Tibial artery (tissue), 4 donors: ENCODE data around the gene GJA5.
"Not testable (repeated sequence)": the region's sequence is repeated elsewhere in the genome, so short reads cannot be mapped to it uniquely, and the experiment has no call there.

Source experiments
- DNase-seq, 2 donors: peaks; one replicate each; pipeline ENCODE4 v3.0.0-alpha.2; 2019
- H3K27ac ChIP-seq, 2 donors: fragments of 200-600 bp; sonication (generic) in 1 of 2; 1 replicate in 1 of 2; 2 replicates in 1 of 2; pipeline ENCODE4 v1.5.1; 2018 to 2019; ENCODE audit warnings: mild to moderate bottlenecking in 1 of 2
- H3K27me3 ChIP-seq, 2 donors: fragments of 200-600 bp; sonication (generic) in 1 of 2; one replicate each; pipeline versions ENCODE4 v1.5.1 to v1.6.0; 2016 to 2019
- H3K36me3 ChIP-seq, 3 donors: fragments of 200-600 bp; sonication (generic) in 2 of 3; one replicate each; pipeline ENCODE4 v1.5.1; 2016 to 2019; ENCODE audit warnings: mild to moderate bottlenecking in 2 of 3
- H3K4me1 ChIP-seq, 4 donors: fragments of 200-600 bp; sonication (generic) in 2 of 4; 1 replicate in 3 of 4; 2 replicates in 1 of 4; pipeline ENCODE4 v1.5.1; 2016 to 2019
- H3K4me3 ChIP-seq, 2 donors: fragments of 200-600 bp; sonication (generic) in 1 of 2; 1 replicate in 1 of 2; 2 replicates in 1 of 2; pipeline ENCODE4 v1.5.1; 2018 to 2019; ENCODE audit warnings: mild to moderate bottlenecking in 2 of 2
- H3K9me3 ChIP-seq, 3 donors: fragments of 200-600 bp; sonication (generic) in 1 of 3; one replicate each; pipeline ENCODE4 v1.5.1; 2016 to 2019
- intact Hi-C: fragments of 100-400 bp; cut with DNase I; formaldehyde crosslinking; loops from one replicate; pipeline ENCODE4 v1.15.0; 2023; ENCODE audit warnings: low total_unique reads
- TF ChIP-seq, protein P1 (sequence below), 2 experiments: fragments of 200-600 bp in 1 of 2; fragments of 450-650 bp in 1 of 2; IDR thresholded peaks; one replicate each; pipeline ENCODE4 v1.5.1; 2017 to 2019; ENCODE audit warnings: antibody characterized with exemption in 2 of 2, mild to moderate bottlenecking in 1 of 2, moderate library complexity in 1 of 2

GJA5 gene

DNA sequence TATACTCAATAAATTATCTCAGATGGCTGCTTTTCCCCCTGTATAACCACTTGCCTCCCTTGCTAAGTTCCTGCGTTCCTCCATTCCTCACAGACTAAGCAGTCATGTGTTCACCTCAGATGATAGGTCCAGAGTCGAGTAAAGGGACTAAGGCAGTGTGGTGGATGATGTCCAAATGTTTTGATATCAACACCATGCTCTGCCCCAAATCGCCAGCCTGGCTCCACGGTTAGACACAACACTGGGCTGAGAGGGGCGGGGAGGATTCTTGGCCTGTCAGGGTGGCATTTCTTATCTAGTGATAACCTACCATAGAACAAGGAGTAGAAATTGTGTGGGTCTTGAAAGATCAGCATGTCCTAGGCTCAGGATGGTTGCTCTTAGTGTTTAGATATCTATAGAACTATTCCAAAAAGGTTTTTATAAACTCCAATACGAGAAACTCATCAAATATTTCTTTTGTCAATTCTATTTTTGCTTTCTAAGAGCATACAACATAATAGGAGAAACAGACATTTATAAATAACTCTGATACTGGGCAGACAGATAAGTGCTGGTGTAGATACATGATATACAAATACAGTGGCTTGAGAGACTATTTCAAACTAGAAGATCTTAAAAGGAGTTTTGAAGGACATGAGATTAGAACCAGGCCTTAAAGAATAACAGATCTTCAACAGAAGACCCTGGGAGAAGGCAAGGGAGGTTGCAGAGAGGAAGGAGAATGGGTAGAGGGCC lies 21.5 kb downstream of the GJA5 start:
- intact Hi-C loops: no loop called here
- Histone ChIP-seq H3K9me3 (no peaks in the 10 kb centered on the region), H3K27ac (no peak overlapping the region), H3K36me3 (no peaks in the 10 kb centered on the region), H3K27me3 (no peaks in the 10 kb centered on the region), H3K4me3 (no peak overlapping the region), H3K4me1 (no peaks in the 10 kb centered on the region)
- no peak for DNase-seq
- TF ChIP-seq, protein P1, sequence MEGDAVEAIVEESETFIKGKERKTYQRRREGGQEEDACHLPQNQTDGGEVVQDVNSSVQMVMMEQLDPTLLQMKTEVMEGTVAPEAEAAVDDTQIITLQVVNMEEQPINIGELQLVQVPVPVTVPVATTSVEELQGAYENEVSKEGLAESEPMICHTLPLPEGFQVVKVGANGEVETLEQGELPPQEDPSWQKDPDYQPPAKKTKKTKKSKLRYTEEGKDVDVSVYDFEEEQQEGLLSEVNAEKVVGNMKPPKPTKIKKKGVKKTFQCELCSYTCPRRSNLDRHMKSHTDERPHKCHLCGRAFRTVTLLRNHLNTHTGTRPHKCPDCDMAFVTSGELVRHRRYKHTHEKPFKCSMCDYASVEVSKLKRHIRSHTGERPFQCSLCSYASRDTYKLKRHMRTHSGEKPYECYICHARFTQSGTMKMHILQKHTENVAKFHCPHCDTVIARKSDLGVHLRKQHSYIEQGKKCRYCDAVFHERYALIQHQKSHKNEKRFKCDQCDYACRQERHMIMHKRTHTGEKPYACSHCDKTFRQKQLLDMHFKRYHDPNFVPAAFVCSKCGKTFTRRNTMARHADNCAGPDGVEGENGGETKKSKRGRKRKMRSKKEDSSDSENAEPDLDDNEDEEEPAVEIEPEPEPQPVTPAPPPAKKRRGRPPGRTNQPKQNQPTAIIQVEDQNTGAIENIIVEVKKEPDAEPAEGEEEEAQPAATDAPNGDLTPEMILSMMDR (IDR thresholded peaks at IDR 0.05): no peak

DNA sequence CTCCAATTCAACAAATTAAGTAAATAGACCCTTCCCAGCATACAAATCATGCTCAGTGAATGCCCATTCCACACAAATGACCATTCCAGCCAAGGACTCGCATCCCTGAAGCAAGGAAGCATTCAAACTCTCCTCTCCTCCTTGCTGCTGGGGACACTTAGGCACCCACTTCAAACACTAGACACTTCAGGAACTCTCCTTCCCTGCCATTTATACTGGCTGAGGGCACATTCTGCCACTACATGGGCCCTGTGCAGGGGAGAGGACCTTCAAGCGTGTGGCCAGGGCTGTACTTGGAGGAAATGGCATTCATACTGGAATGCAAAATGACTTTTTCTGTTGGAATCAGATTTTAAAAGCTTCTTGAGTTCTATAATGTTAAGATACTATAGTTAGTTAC lies 22.3 kb downstream of the GJA5 start:
- H3K27me3 ChIP-seq: no peaks in the 10 kb centered on the region
- DNase-seq: no peak
- H3K4me3 ChIP-seq: no peak overlapping the region
- intact Hi-C loops: no loop called here
- no peaks in the 10 kb centered on the region for H3K9me3 ChIP-seq
- H3K36me3 ChIP-seq: no peaks in the 10 kb centered on the region
- H3K27ac ChIP-seq: no peak overlapping the region
- TF ChIP-seq, protein P1 (IDR thresholded peaks at IDR 0.05): no peak
- no peaks in the 10 kb centered on the region for H3K4me1 ChIP-seq

DNA sequence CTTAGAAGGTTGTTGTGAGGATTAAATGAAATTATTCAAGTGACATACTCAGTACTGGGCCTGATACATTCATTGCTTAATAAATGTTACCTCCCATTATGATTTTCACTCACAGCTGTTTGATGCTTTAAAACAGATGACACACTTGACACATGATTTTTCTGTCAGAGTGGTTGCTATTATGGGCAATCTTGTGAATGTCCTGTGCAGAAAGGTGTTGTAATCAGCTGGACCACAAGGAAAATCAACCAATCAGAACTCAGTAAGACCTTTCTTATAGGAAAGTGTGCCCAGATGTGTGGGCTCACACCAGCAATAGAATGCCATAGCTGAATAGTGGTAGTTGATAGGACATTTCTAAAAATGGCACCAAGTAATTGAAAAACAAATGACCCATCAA lies 23.5 kb downstream of the GJA5 start:
- no peak for DNase-seq
- Histone ChIP-seq H3K9me3 (no peaks in the 10 kb centered on the region), H3K4me3 (no peak overlapping the region), H3K27me3 (no peaks in the 10 kb centered on the region), H3K27ac (no peak overlapping the region), H3K4me1 (no peaks in the 10 kb centered on the region), H3K36me3 (no peaks in the 10 kb centered on the region)
- TF ChIP-seq, protein P1 (IDR thresholded peaks at IDR 0.05): no peak
- intact Hi-C loops: no loop called here

DNA sequence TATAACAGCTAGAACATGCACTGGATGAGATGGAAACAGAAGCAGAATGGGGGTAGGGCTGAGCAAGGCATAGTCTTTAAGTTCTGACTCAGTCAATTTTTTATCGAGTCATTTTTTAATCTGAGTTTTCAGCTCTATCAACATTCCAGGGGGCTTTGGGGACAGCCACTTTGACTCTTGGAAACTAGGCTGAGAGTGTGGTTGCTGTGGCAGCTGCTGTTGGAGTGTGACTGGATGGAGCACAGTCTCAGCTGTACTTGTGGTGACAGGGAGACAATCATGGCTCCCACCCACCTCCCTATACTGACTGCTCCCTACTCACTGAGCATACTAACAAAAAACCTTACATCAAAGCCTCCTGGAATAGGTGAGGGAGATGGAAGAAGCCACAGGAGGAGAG lies 25.0 kb downstream of the GJA5 start:
- no peaks in the 10 kb centered on the region for H3K27me3 ChIP-seq
- no peak overlapping the region for H3K27ac ChIP-seq
- no peak for DNase-seq
- TF ChIP-seq, protein P1 (IDR thresholded peaks at IDR 0.05): no peak
- no peaks in the 10 kb centered on the region for H3K4me1 ChIP-seq
- no peaks in the 10 kb centered on the region for H3K36me3 ChIP-seq
- H3K9me3 ChIP-seq: no peaks in the 10 kb centered on the region
- no peak overlapping the region for H3K4me3 ChIP-seq
- intact Hi-C loops: no loop called here

DNA sequence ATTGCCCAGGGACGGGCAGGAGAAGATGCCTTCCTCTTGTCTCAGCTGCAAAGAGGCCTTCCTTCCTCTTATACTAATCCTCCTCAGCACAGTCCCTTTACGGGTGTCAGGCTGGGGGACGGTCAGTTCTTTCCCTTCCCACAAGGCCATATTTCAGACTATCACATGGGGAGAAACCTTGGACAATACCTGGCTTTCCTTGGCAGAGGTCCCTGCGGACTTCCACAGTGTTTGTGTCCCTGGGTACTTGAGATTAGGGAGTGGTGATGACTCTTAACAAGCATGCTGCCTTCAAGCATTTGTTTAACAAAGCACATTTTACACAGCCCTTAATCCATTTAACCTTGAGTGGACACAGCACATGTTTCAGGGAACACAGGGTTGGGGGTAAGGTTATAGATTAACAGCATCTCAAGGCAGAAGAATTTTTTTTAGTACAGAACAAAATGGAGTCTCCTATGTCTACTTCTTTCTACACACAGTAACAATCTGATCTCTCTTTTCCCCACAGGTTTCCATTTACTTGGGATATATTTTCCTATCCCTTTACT lies 26.0 kb downstream of the GJA5 start:
- H3K36me3 ChIP-seq, H3K27me3 ChIP-seq, intact Hi-C loops, DNase-seq, H3K4me1 ChIP-seq, H3K4me3 ChIP-seq, H3K27ac ChIP-seq, H3K9me3 ChIP-seq: not testable (repeated sequence)

DNA sequence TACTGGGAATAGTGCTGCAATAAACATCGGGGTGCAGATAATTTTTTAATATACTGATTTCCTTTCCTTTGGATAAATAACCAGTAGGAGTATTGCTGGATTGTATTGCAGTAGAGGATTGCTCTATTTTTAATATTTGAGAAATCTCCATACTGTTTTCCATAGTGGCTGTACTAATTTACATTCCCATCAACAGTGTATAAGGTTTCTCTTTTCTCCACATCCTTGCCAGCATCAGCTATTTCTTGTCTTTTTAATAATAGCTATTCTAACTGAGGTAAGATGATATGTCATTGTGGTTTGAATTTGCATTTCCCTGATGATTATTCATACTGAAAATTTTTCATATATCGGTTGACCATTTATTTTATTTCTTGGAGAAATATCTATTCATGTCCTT lies 31.1 kb downstream of the GJA5 start:
- Histone ChIP-seq H3K27me3 (no peaks in the 10 kb centered on the region), H3K4me1 (no peaks in the 10 kb centered on the region), H3K27ac (no peak overlapping the region), H3K4me3 (no peak overlapping the region), H3K9me3 (no peaks in the 10 kb centered on the region), H3K36me3 (no peaks in the 10 kb centered on the region)
- TF ChIP-seq, protein P1 (IDR thresholded peaks at IDR 0.05): no peak
- intact Hi-C loops: no loop called here
- no peak for DNase-seq
